Erythroblast (primary cell): ENCODE results near the gene PNMA6E.

Experiments
- GATA1 ChIP-seq: IDR thresholded peaks from 2 replicates; pipeline ENCODE4 v1.6.1; 2011; ENCODE audit warnings: low read depth, mild to moderate bottlenecking, control low read depth, low read length, moderate library complexity
- POLR2A ChIP-seq: IDR thresholded peaks from 2 replicates; pipeline ENCODE4 v1.6.1; 2011; ENCODE audit warnings: mild to moderate bottlenecking, low read length

DNA sequence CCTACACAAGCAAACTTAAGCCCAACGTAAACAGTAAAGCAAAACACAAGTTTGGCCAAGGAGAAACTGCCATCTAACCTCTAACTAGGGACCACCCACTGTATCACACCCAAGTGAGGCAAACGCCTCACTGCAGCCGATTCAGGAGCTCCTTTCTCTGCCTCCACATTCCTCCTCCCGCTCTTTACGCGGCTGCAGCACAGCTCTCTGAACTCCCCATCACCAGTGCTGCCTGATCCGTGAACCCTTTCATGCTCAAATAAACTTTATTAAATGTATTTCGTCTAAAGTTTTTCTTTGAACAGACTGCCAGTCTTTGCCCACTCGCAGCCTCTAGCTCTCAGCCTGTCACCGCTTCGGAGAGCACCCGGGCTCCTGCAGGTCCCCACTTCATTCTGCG lies 6.5 kb downstream of the PNMA6E start:
- no peak for TF ChIP-seq GATA1
- no peak for TF ChIP-seq POLR2A
